ENCODE results near the gene TULP4.

TULP4 gene

GRCh38 chr6:158278004-158278403 lies 34.3 kb upstream of the TULP4 start:
- no peaks in the 10 kb centered on the region for H3K4me1 ChIP-seq (ENCODE audit: control insufficient read depth in 1 of 2, insufficient read depth in 2 of 2, low read length in 2 of 2)
- no peak for DNase-seq
- no peak overlapping the region for H2BK120ac ChIP-seq (ENCODE audit: insufficient read depth, low read length, poor library complexity)
- no peak overlapping the region for H4K8ac ChIP-seq (ENCODE audit: low read depth, low read length)
- H3K9ac ChIP-seq (ENCODE audit: low read length), result no peak overlapping the region
- H2BK5ac ChIP-seq (ENCODE audit: low read depth, low read length, poor library complexity), result no peak overlapping the region
- no CpG with 5 or more reads among the region's 2 CpGs for WGBS (ENCODE audit: extremely low coverage, insufficient coverage, insufficient read length)
- no peak overlapping the region for H2AK5ac ChIP-seq (ENCODE audit: low read length)
- H3K36me3 ChIP-seq (ENCODE audit: control insufficient read depth in 1 of 2, insufficient read depth in 2 of 2, low read length in 2 of 2), result no peaks in the 10 kb centered on the region
- H3K27ac ChIP-seq (ENCODE audit: low read depth, low read length), result no peak overlapping the region
- no peak overlapping the region for H4K12ac ChIP-seq (ENCODE audit: low read depth, low read length)
- H3K27me3 ChIP-seq (ENCODE audit: insufficient read depth, low read length), result no peaks in the 10 kb centered on the region
- H4K91ac ChIP-seq (ENCODE audit: low read depth, low read length), result no peak overlapping the region
- H3K4ac ChIP-seq (ENCODE audit: low read depth, low read length), result no peak overlapping the region
- no peak overlapping the region for H3K4me2 ChIP-seq (ENCODE audit: low read length)
- no peak overlapping the region for H2AFZ ChIP-seq (ENCODE audit: insufficient read depth, low read length, poor library complexity)
- no peak overlapping the region for H2BK12ac ChIP-seq (ENCODE audit: low read length)
- H3K14ac ChIP-seq (ENCODE audit: low read length), result no peak overlapping the region
- no peak overlapping the region for H3K4me3 ChIP-seq (ENCODE audit: low read depth, low read length)
- H3K79me1 ChIP-seq (ENCODE audit: low read length), result no peaks in the 10 kb centered on the region
- H3K79me2 ChIP-seq (ENCODE audit: control insufficient read depth, insufficient read depth, low read length, poor library complexity), result peaks cover 2% of the 10 kb centered on the region
- H3K18ac ChIP-seq (ENCODE audit: low read length), result no peak overlapping the region
- no peaks in the 10 kb centered on the region for H3K9me3 ChIP-seq (ENCODE audit: insufficient read depth, low read depth, low read length)
- no peak overlapping the region for H3K23ac ChIP-seq (ENCODE audit: low read length)

GRCh38 chr6:158279615-158280014 lies 32.6 kb upstream of the TULP4 start:
- H3K4me2 ChIP-seq (ENCODE audit: low read length), result no peak overlapping the region
- H2BK12ac ChIP-seq (ENCODE audit: low read length), result no peak overlapping the region
- H3K23ac ChIP-seq (ENCODE audit: low read length), result no peak overlapping the region
- H3K79me2 ChIP-seq (ENCODE audit: control insufficient read depth, insufficient read depth, low read length, poor library complexity), result peaks cover 2% of the 10 kb centered on the region
- no peak overlapping the region for H3K4ac ChIP-seq (ENCODE audit: low read depth, low read length)
- no peak overlapping the region for H2BK120ac ChIP-seq (ENCODE audit: insufficient read depth, low read length, poor library complexity)
- H3K14ac ChIP-seq (ENCODE audit: low read length), result no peak overlapping the region
- no peak overlapping the region for H2BK5ac ChIP-seq (ENCODE audit: low read depth, low read length, poor library complexity)
- no peak overlapping the region for H2AK5ac ChIP-seq (ENCODE audit: low read length)
- no peak overlapping the region for H4K91ac ChIP-seq (ENCODE audit: low read depth, low read length)
- H3K4me1 ChIP-seq (ENCODE audit: control insufficient read depth in 1 of 2, insufficient read depth in 2 of 2, low read length in 2 of 2), result no peaks in the 10 kb centered on the region
- no peak overlapping the region for H3K9ac ChIP-seq (ENCODE audit: low read length)
- no peak overlapping the region for H4K8ac ChIP-seq (ENCODE audit: low read depth, low read length)
- no CpG with 5 or more reads among the region's 13 CpGs for WGBS (ENCODE audit: extremely low coverage, insufficient coverage, insufficient read length)
- H3K9me3 ChIP-seq (ENCODE audit: insufficient read depth, low read depth, low read length), result no peaks in the 10 kb centered on the region
- H3K4me3 ChIP-seq (ENCODE audit: low read depth, low read length), result no peak overlapping the region
- no peak for DNase-seq
- H2AFZ ChIP-seq (ENCODE audit: insufficient read depth, low read length, poor library complexity), result no peak overlapping the region
- no peaks in the 10 kb centered on the region for H3K27me3 ChIP-seq (ENCODE audit: insufficient read depth, low read length)
- no peak overlapping the region for H3K18ac ChIP-seq (ENCODE audit: low read length)
- H4K12ac ChIP-seq (ENCODE audit: low read depth, low read length), result no peak overlapping the region
- no peak overlapping the region for H3K27ac ChIP-seq (ENCODE audit: low read depth, low read length)
- H3K36me3 ChIP-seq (ENCODE audit: control insufficient read depth in 1 of 2, insufficient read depth in 2 of 2, low read length in 2 of 2), result no peaks in the 10 kb centered on the region
- no peaks in the 10 kb centered on the region for H3K79me1 ChIP-seq (ENCODE audit: low read length)

GRCh38 chr6:158283304-158283980 lies 28.8 kb upstream of the TULP4 start:
- Histone ChIP-seq H3K4me3 (ENCODE audit: low read depth, low read length) (no peak overlapping the region), H2BK12ac (ENCODE audit: low read length) (no peak overlapping the region), H2AK5ac (ENCODE audit: low read length) (no peak overlapping the region), H2BK5ac (ENCODE audit: low read depth, low read length, poor library complexity) (no peak overlapping the region), H3K4me2 (ENCODE audit: low read length) (no peak overlapping the region), H3K14ac (ENCODE audit: low read length) (no peak overlapping the region), H3K79me2 (ENCODE audit: control insufficient read depth, insufficient read depth, low read length, poor library complexity) (peaks cover 2% of the 10 kb centered on the region), H3K4me1 (ENCODE audit: control insufficient read depth in 1 of 2, insufficient read depth in 2 of 2, low read length in 2 of 2) (no peaks in the 10 kb centered on the region), H3K27ac (ENCODE audit: low read depth, low read length) (no peak overlapping the region), H4K8ac (ENCODE audit: low read depth, low read length) (no peak overlapping the region), H3K18ac (ENCODE audit: low read length) (no peak overlapping the region), H3K4ac (ENCODE audit: low read depth, low read length) (no peak overlapping the region), H2AFZ (ENCODE audit: insufficient read depth, low read length, poor library complexity) (no peak overlapping the region), H3K79me1 (ENCODE audit: low read length) (no peaks in the 10 kb centered on the region), H3K36me3 (ENCODE audit: control insufficient read depth in 1 of 2, insufficient read depth in 2 of 2, low read length in 2 of 2) (no peaks in the 10 kb centered on the region), H4K12ac (ENCODE audit: low read depth, low read length) (no peak overlapping the region), H3K9me3 (ENCODE audit: insufficient read depth, low read depth, low read length) (no peaks in the 10 kb centered on the region), H2BK120ac (ENCODE audit: insufficient read depth, low read length, poor library complexity) (no peak overlapping the region), H3K9ac (ENCODE audit: low read length) (no peak overlapping the region), H3K23ac (ENCODE audit: low read length) (no peak overlapping the region), H4K91ac (ENCODE audit: low read depth, low read length) (no peak overlapping the region), H3K27me3 (ENCODE audit: insufficient read depth, low read length) (no peaks in the 10 kb centered on the region)
- DNase-seq, result no peak
- no CpG with 5 or more reads among the region's 4 CpGs for WGBS (ENCODE audit: extremely low coverage, insufficient coverage, insufficient read length)

- Histone ChIP-seq H4K12ac (ENCODE audit: low read depth, low read length) (no peak overlapping the region), H3K9me3 (ENCODE audit: insufficient read depth, low read depth, low read length) (no peaks in the 10 kb centered on the region)
Observed at GRCh38 chr6:158284007-158284875, 28.0 kb upstream of the TULP4 start.

More at GRCh38 chr6:158284007-158284875, 28.0 kb upstream of the TULP4 start:
- no peak overlapping the region for H2BK120ac ChIP-seq (ENCODE audit: insufficient read depth, low read length, poor library complexity)
- no peak overlapping the region for H3K9ac ChIP-seq (ENCODE audit: low read length)
- no peak overlapping the region for H2AFZ ChIP-seq (ENCODE audit: insufficient read depth, low read length, poor library complexity)
- no peaks in the 10 kb centered on the region for H3K4me1 ChIP-seq (ENCODE audit: control insufficient read depth in 1 of 2, insufficient read depth in 2 of 2, low read length in 2 of 2)
- no CpG with 5 or more reads among the region's 11 CpGs for WGBS (ENCODE audit: extremely low coverage, insufficient coverage, insufficient read length)
- no peak overlapping the region for H3K23ac ChIP-seq (ENCODE audit: low read length)
- H3K4me3 ChIP-seq (ENCODE audit: low read depth, low read length), result no peak overlapping the region
- H3K4me2 ChIP-seq (ENCODE audit: low read length), result no peak overlapping the region
- H2BK5ac ChIP-seq (ENCODE audit: low read depth, low read length, poor library complexity), result no peak overlapping the region
- H3K4ac ChIP-seq (ENCODE audit: low read depth, low read length), result no peak overlapping the region
- H4K8ac ChIP-seq (ENCODE audit: low read depth, low read length), result no peak overlapping the region
- H3K79me2 ChIP-seq (ENCODE audit: control insufficient read depth, insufficient read depth, low read length, poor library complexity), result peaks cover 2% of the 10 kb centered on the region
- no peak for DNase-seq
- H3K18ac ChIP-seq (ENCODE audit: low read length), result no peak overlapping the region
- H3K14ac ChIP-seq (ENCODE audit: low read length), result no peak overlapping the region
- no peak overlapping the region for H2BK12ac ChIP-seq (ENCODE audit: low read length)
- H2AK5ac ChIP-seq (ENCODE audit: low read length), result no peak overlapping the region
- no peaks in the 10 kb centered on the region for H3K27me3 ChIP-seq (ENCODE audit: insufficient read depth, low read length)
- H3K79me1 ChIP-seq (ENCODE audit: low read length), result no peaks in the 10 kb centered on the region
- H4K91ac ChIP-seq (ENCODE audit: low read depth, low read length), result no peak overlapping the region
- no peak overlapping the region for H3K27ac ChIP-seq (ENCODE audit: low read depth, low read length)
- no peaks in the 10 kb centered on the region for H3K36me3 ChIP-seq (ENCODE audit: control insufficient read depth in 1 of 2, insufficient read depth in 2 of 2, low read length in 2 of 2)
